Pancreas (tissue), 10 donors: Measurements from ENCODE around the gene NSD2. TPM values are rescaled to one million over a fixed set of nuclear protein-coding genes. Genes with fewer than 3 reads are reported as not detected.
"Not testable (repeated sequence)": the region's sequence is repeated elsewhere in the genome, so short reads cannot be mapped to it uniquely, and the experiment has no call there.

Source experiments
- ATAC-seq, 4 donors: fragments of 200-7000 bp; cut with Tn5 transposase; one replicate each; pipeline versions ENCODE4 v1.8.0 to v1.9.1; 2020; ENCODE audit warnings: mild to moderate bottlenecking in 4 of 4, moderate library complexity in 4 of 4
- DNase-seq, 6 donors: peaks; one replicate each; pipeline ENCODE4 v3.0.0-alpha.2; 2020
- FAIRE-seq: peaks from 2 replicates; lab custom pipeline; 2012; peaks lifted over from hg19 to GRCh38; lab: Jason Lieb, UNC
- H3K27ac ChIP-seq, 4 donors: fragments of 200-600 bp; sonication (generic); 1 replicate in 3 of 4; 2 replicates in 1 of 4; pipeline versions ENCODE4 v1.5.0 to v1.8.0; 2020
- H3K27me3 ChIP-seq, 4 donors: fragments of 200-600 bp; one replicate each; pipeline ENCODE4 v1.8.0; 2021
- H3K36me3 ChIP-seq, 3 donors: fragments of 200-600 bp; sonication (generic) in 1 of 3; one replicate each; pipeline versions ENCODE4 v1.5.0 to v1.8.0; 2020 to 2021
- H3K4me1 ChIP-seq, 3 donors: fragments of 200-600 bp; one replicate each; pipeline ENCODE4 v1.8.0; 2021
- H3K4me3 ChIP-seq, 4 donors: fragments of 200-600 bp; sonication (generic) in 2 of 4; one replicate each; pipeline versions ENCODE4 v1.5.0 to v1.8.0; 2020 to 2021
- H3K9me3 ChIP-seq, 4 donors: fragments of 200-600 bp; one replicate each; pipeline ENCODE4 v1.8.0; 2021
- WGBS, 2 donors: extraction: QIAGEN DNeasy Blood & Tissue Kit; methylation state at CpG; one replicate each; pipeline ENCODE4 v1.1.7; 2013; 5-methylcytosine and 5-hydroxymethylcytosine counted together
- intact Hi-C, 3 donors: fragments of 100-400 bp; cut with DNase I; formaldehyde crosslinking; loops; one replicate each; pipeline versions ENCODE4 v1.11.1 to v1.14.2; 2022
- polyA plus RNA-seq, 2 donors: library from polyadenylated mRNA; stranded (reverse); fragments of 200-250 nt; gene quantifications; one replicate each; pipeline ENCODE4 v1.2.3, GENCODE V29; 2013
- total RNA-seq, 6 donors: library from RNA; stranded (reverse); fragmentation: NEBNext Ultra II Directional in 4 of 6; extraction: Animal tissue kit (Norgen Biotek cat#: 25700) in 4 of 6; gene quantifications; one replicate each; pipeline versions ENCODE4 v1.2.1 to v1.2.4, GENCODE V29; 2021 to 2023
- TF ChIP-seq, protein P1 (sequence below), 4 donors: fragments of 200-600 bp; sonication (generic) in 3 of 4; IDR thresholded peaks; one replicate each; pipeline versions ENCODE4 v1.5.0 to v1.8.0; 2021; ENCODE audit warnings: antibody characterized with exemption in 4 of 4
- donor health status: healthy with polysubstance abuse.
- donor health status: DM: no; HTN: no; CAD: no; lungs with moderate emphysema.
- donor health status: DM: no; HTN: no; CAD: no.
- donor health status: control.
- donor health status: control.
- donor health status: Bipolar disorder and iron deficiency.
- donor health status: DM: yes; HTN: yes; CAD: no.
- donor health status: DM: no; HTN: no; CAD: no.
- donor health status: DM: no; HTN: no; CAD: no.
- donor health status: DM: yes; HTN: yes; CAD: no.

The NSD2 gene
- total and polyA plus RNA-seq, 8 donors, result 11.7 to 36.6 (median 22.4) TPM

DNA sequence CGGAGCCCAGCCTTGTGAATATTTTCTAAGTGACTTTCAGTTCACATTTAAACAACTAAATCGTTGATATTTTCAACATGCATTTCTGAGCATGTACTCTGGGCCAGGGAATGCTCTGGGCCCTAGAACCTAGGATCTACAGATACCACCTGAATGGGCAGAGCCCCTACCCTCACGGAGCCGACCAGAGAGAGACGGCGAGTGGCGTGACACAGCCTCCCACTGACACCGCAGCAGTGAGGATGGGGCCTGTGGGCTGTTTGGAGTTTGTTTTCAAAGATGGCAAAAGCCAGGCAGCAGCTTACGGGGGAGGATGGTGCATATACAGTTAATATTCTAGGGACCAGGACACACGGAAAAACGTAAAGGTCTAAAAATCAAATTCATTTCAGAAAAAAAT, 119.9 kb downstream of the NSD2 start:
- DNase-seq (no peak), FAIRE-seq (no peak)
- 90 to 93% methylated on average over 11 of the region's 11 CpGs for WGBS, 2 donors

DNA sequence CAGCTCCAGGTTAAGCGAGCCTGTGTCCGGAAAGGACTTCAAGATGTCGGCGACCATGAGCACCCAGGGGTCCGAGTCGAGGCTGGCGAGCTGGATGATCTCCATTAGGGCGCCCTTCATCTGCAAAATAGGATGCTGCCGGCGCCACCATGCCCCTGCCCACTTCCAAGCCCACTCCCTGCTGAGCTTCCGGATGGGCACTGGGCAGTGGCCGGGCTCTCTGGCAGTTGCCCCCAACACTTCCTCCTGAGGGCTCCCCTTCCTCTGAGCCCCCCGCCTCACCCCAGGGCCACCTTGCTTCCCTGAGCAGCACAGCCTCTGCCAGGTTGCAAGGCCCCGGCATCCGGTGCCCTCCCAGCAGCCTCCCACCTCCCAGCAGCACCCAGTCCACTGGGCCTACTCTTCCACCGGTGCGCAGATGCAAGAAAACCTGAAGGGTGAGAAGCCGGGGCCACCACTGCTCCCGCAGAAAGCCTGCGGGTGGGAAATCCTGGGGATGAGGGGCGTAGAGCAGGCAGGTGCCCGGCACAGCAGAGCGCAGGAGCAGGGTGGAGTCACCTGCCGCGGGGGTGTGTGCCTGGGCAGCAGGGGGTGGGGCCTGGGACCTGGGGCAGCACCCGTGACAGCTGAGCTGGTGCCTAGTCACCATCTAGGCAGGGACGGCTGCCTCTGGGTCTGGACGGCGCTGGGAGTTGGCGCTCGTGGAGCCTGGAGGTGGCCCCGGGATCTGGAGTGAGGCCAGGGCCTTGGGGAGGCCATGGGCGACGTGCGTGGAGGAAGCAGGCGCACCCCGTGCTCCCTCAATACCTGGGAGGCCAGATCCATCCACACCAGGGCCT, 120.6 kb downstream of the NSD2 start:
- FAIRE-seq (no peak), DNase-seq (peak in 1 of 6 donors; percentile 68), ATAC-seq (peak in 3 of 4 donors; percentile 16 to 56 (median 17))
- Histone ChIP-seq H3K4me3 (no peak overlapping the region), H3K9me3 (no peaks in the 10 kb centered on the region), H3K36me3 (peaks cover 0 to 33% (median 4%) of the 10 kb centered on the region in 3 donors), H3K27ac (no peak overlapping the region), H3K4me1 (no peaks in the 10 kb centered on the region), H3K27me3 (no peaks in the 10 kb centered on the region)
- intact Hi-C loops, result no loop called here
- TF ChIP-seq, protein P1, sequence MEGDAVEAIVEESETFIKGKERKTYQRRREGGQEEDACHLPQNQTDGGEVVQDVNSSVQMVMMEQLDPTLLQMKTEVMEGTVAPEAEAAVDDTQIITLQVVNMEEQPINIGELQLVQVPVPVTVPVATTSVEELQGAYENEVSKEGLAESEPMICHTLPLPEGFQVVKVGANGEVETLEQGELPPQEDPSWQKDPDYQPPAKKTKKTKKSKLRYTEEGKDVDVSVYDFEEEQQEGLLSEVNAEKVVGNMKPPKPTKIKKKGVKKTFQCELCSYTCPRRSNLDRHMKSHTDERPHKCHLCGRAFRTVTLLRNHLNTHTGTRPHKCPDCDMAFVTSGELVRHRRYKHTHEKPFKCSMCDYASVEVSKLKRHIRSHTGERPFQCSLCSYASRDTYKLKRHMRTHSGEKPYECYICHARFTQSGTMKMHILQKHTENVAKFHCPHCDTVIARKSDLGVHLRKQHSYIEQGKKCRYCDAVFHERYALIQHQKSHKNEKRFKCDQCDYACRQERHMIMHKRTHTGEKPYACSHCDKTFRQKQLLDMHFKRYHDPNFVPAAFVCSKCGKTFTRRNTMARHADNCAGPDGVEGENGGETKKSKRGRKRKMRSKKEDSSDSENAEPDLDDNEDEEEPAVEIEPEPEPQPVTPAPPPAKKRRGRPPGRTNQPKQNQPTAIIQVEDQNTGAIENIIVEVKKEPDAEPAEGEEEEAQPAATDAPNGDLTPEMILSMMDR (IDR thresholded peaks at IDR 0.05), result no peak
- 92 to 93% methylated on average over 37 of the region's 37 CpGs for WGBS, 2 donors

More for the DNA sequence above, 119.9 kb downstream of the NSD2 start:
- Histone ChIP-seq H3K9me3 (no peaks in the 10 kb centered on the region), H3K36me3 (peaks cover 0 to 40% (median 11%) of the 10 kb centered on the region in 3 donors), H3K27ac (no peak overlapping the region), H3K4me1 (no peaks in the 10 kb centered on the region), H3K4me3 (no peak overlapping the region), H3K27me3 (no peaks in the 10 kb centered on the region)
- intact Hi-C loops, result no loop called here
- TF ChIP-seq, protein P1 (IDR thresholded peaks at IDR 0.05), result no peak
- no peak for ATAC-seq

DNA sequence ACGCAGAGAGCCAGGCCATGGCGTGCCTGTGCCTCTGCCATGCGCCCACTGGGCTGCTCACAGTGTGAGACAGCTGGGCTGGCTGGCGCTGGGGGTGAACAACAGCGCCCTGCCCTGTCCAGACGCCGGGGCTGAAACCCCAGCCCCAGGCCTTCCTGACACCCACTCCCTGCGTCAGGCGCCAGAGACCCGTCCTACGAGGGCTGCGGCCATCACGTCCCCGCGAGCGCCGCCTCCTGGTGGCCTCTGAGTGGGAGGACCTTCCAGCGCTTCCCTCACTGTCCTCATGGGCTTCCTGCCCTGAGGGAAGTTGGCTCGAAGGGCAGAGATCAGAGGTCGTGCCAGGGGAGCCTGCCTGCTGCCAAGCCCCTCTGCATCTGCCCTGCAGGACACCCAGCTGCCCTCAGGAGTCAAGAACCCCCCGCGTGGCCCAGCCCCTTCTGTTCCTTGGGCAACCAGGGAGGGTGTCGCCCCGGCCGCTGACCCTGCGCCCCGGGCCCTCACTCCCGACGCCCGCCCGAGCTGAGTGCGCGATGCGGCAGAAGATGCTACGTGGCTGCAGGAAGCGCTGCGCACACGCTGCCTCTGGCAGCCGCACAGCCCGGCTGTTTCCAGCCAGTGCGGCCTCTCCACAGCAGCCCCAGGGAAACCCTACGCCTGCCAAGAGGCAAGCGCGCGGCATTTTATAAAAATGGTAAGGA, 121.4 kb downstream of the NSD2 start:
- TF ChIP-seq, protein P1 (IDR thresholded peaks at IDR 0.05), result no peak
- FAIRE-seq (no peak), ATAC-seq (peak in 1 of 4 donors; percentile 7), DNase-seq (no peak)
- Histone ChIP-seq H3K9me3 (no peaks in the 10 kb centered on the region), H3K36me3 (peaks cover 0 to 25% (median 0%) of the 10 kb centered on the region in 3 donors), H3K27ac (no peak overlapping the region), H3K4me3 (no peak overlapping the region), H3K4me1 (no peaks in the 10 kb centered on the region), H3K27me3 (no peaks in the 10 kb centered on the region)
- WGBS, 2 donors, result 91% methylated on average over 45 of the region's 45 CpGs
- intact Hi-C loops, result no loop called here

DNA sequence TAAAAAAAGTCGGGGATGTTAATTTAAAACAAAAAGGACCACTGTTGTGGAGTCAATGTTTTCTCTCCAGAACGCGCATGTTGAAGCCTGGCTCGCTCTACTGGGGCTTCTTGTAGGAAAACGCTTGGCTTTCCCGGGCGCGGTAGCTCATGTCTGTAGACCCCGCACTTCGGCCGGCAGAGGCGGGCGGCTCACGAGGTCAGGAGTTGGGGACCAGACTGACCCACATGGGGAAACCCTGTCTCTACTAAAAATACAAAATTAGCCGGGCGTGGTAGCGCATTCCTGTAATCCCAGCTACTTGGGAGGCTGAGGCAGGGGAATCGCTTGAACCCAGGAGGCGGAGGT, 122.0 kb downstream of the NSD2 start:
- H3K36me3 ChIP-seq, result peaks cover 0 to 20% (median 0%) of the 10 kb centered on the region in 3 donors

DNA sequence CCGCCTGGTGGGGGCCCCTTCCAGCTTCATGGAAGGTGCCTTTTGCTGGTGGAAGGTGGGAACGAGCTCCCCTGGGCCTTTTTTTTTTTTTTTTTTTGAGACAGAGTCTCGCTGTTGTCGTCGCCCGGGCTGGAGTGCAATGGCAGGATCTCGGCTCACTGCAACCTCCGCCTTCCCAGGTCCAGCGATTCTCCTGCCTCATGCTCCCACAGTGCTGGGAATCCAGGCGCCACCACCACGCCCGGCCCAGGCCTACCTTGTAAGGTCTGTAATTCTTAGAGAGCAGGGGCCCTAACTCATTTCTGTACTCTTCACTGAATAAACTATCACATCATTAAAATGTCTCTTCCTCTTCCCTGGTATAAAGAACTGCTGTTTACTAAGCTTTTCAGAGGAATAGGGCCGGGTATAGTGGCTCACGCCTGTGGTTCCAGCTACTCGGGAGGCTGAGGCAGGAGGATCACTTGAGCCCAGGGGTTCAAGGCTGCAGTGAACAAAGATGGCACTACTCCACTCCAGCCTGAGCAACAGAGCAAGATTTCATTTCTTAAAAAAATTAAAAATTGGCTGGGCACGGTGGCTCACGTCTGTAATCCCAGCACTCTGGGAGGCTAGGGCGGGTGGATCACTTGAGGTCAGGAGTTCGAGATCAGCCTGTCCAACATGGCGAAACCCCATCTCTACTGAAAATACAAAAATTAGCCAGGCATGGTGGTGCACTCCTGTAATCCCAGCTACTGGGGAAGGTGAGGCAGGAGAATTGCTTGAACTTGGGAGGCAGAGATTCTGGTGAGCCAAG, 122.7 kb downstream of the NSD2 start:
- intact Hi-C loops, result not testable (repeated sequence)
- H3K36me3 ChIP-seq, result peaks cover 0 to 12% (median 0%) of the 10 kb centered on the region in 3 donors
- peak in 1 of 6 donors; percentile 35 for DNase-seq

More for the DNA sequence above, 122.0 kb downstream of the NSD2 start:
- intact Hi-C loops, result no loop called here
- Histone ChIP-seq H3K27ac (no peak overlapping the region), H3K9me3 (no peaks in the 10 kb centered on the region), H3K4me1 (no peaks in the 10 kb centered on the region), H3K4me3 (no peak overlapping the region), H3K27me3 (no peaks in the 10 kb centered on the region)
- WGBS, 2 donors, result 91 to 94% methylated on average over 19 of the region's 19 CpGs
- ATAC-seq (no peak), FAIRE-seq (no peak), DNase-seq (peak in 1 of 6 donors; percentile 37)
- TF ChIP-seq, protein P1 (IDR thresholded peaks at IDR 0.05), result no peak

More for the DNA sequence above, 122.7 kb downstream of the NSD2 start:
- H3K27me3 ChIP-seq, H3K4me3 ChIP-seq, H3K4me1 ChIP-seq, FAIRE-seq, ATAC-seq, H3K9me3 ChIP-seq, H3K27ac ChIP-seq: not testable (repeated sequence)
- 97 to 98% methylated on average over 20 of the region's 20 CpGs for WGBS, 2 donors
